Measurements from ENCODE around the gene SSRP1.

The SSRP1 gene

GRCh38 chr11:57357856-57358255 lies 22.2 kb upstream of the SSRP1 start:
- no peak for DNase-seq
- TF ChIP-seq EZH2phosphoT487 (IDR thresholded peaks at IDR 0.05; ENCODE audit: low read length) (no peak), CTCF (IDR thresholded peaks at IDR 0.05; ENCODE audit: low read length) (no peak), EZH2 (optimal IDR thresholded peaks at IDR 0.05; ENCODE audit: low read depth, low read length) (no peak)

DNA sequence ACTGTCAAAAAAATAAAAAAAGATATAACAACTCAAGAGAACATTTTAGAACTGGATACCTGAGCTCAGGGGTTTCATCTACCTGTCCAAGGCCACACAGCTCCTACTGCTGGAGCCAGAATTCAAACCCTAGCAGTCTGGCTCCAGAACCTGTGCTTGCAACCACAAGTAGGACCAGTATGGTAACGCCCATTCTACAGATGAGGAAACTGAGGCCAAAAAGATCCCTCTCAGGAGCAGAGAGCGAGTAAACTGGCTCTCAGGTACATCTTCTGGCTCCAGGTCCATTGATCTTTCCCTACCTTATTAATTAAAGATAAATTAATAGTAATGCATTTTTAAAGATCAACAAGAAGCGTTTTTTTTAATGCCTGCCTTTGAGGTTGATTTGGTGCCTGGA lies 21.6 kb upstream of the SSRP1 start:
- no peaks in the 10 kb centered on the region for H3K4me1 ChIP-seq (ENCODE audit: low read length)
- no peak for DNase-seq
- no peaks in the 10 kb centered on the region for H3K9me2 ChIP-seq (replicated peaks; ENCODE audit: insufficient read depth, low read length)
- H3K27ac ChIP-seq (ENCODE audit: low read length): no peak overlapping the region
- H3F3A ChIP-seq (ENCODE audit: insufficient read depth, low read length): no peaks in the 10 kb centered on the region
- H3K9ac ChIP-seq (ENCODE audit: low read length): no peak overlapping the region
- H2AFZ ChIP-seq (ENCODE audit: low read length): no peak overlapping the region
- H3K27me3 ChIP-seq (replicated peaks; ENCODE audit: insufficient read depth, low read length): no peaks in the 10 kb centered on the region
- no peaks in the 10 kb centered on the region for H3K9me3 ChIP-seq (replicated peaks; ENCODE audit: insufficient read depth, low read length)
- TF ChIP-seq CTCF (IDR thresholded peaks at IDR 0.05; ENCODE audit: low read length): no peak
- no peak for TF ChIP-seq EZH2 (optimal IDR thresholded peaks at IDR 0.05; ENCODE audit: low read depth, low read length)
- TF ChIP-seq EZH2phosphoT487 (IDR thresholded peaks at IDR 0.05; ENCODE audit: low read length): no peak
- no peaks in the 10 kb centered on the region for H4K20me1 ChIP-seq (ENCODE audit: insufficient read depth, low read length)
- no peak overlapping the region for H3K4me3 ChIP-seq (ENCODE audit: low read length)
- no peaks in the 10 kb centered on the region for H3K36me3 ChIP-seq (replicated peaks; ENCODE audit: insufficient read depth, low read length)
- H3K79me2 ChIP-seq (ENCODE audit: low read length): no peaks in the 10 kb centered on the region
- no peak overlapping the region for H3K4me2 ChIP-seq (ENCODE audit: low read depth, low read length)

More at GRCh38 chr11:57357856-57358255, 22.2 kb upstream of the SSRP1 start:
- no peak overlapping the region for H3K9ac ChIP-seq (ENCODE audit: low read length)
- no peak overlapping the region for H3K4me2 ChIP-seq (ENCODE audit: low read depth, low read length)
- no peaks in the 10 kb centered on the region for H3F3A ChIP-seq (ENCODE audit: insufficient read depth, low read length)
- H4K20me1 ChIP-seq (ENCODE audit: insufficient read depth, low read length): no peaks in the 10 kb centered on the region
- H3K79me2 ChIP-seq (ENCODE audit: low read length): no peaks in the 10 kb centered on the region
- H3K9me2 ChIP-seq (replicated peaks; ENCODE audit: insufficient read depth, low read length): no peaks in the 10 kb centered on the region
- no peaks in the 10 kb centered on the region for H3K36me3 ChIP-seq (replicated peaks; ENCODE audit: insufficient read depth, low read length)
- no peaks in the 10 kb centered on the region for H3K9me3 ChIP-seq (replicated peaks; ENCODE audit: insufficient read depth, low read length)
- no peaks in the 10 kb centered on the region for H3K27me3 ChIP-seq (replicated peaks; ENCODE audit: insufficient read depth, low read length)
- no peak overlapping the region for H2AFZ ChIP-seq (ENCODE audit: low read length)
- no peak overlapping the region for H3K27ac ChIP-seq (ENCODE audit: low read length)
- no peaks in the 10 kb centered on the region for H3K4me1 ChIP-seq (ENCODE audit: low read length)
- H3K4me3 ChIP-seq (ENCODE audit: low read length): no peak overlapping the region

DNA sequence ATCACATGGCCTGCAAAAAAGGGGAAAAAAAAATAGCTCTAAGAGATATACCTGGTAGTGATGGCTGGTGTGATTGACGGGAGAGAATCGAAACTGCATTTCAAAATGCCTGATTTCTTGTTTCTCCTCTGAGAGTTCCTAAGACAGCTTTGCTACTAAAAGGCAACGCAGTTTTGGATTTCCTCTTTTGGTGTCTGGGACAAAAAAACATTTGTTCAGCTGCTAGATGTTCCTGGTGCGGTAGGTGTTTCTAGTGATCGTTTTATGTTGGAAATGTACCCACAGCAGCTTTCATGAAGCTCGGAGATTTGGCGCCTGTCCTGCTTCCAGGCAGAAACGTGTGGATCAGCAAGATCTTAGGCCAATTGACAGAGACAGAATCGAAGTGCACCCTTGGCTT lies 20.6 kb upstream of the SSRP1 start:
- Histone ChIP-seq H3K9me2 (replicated peaks; ENCODE audit: insufficient read depth, low read length) (no peaks in the 10 kb centered on the region), H3K36me3 (replicated peaks; ENCODE audit: insufficient read depth, low read length) (no peaks in the 10 kb centered on the region), H3K4me3 (ENCODE audit: low read length) (no peak overlapping the region), H3K9ac (ENCODE audit: low read length) (no peak overlapping the region), H3K4me1 (ENCODE audit: low read length) (no peaks in the 10 kb centered on the region), H2AFZ (ENCODE audit: low read length) (no peak overlapping the region), H4K20me1 (ENCODE audit: insufficient read depth, low read length) (no peaks in the 10 kb centered on the region), H3K9me3 (replicated peaks; ENCODE audit: insufficient read depth, low read length) (no peaks in the 10 kb centered on the region), H3K27ac (ENCODE audit: low read length) (no peak overlapping the region), H3F3A (ENCODE audit: insufficient read depth, low read length) (no peaks in the 10 kb centered on the region), H3K27me3 (replicated peaks; ENCODE audit: insufficient read depth, low read length) (no peaks in the 10 kb centered on the region), H3K4me2 (ENCODE audit: low read depth, low read length) (no peak overlapping the region), H3K79me2 (ENCODE audit: low read length) (no peaks in the 10 kb centered on the region)
- TF ChIP-seq EZH2phosphoT487 (IDR thresholded peaks at IDR 0.05; ENCODE audit: low read length): no peak
- TF ChIP-seq CTCF (IDR thresholded peaks at IDR 0.05; ENCODE audit: low read length): no peak
- no peak for TF ChIP-seq EZH2 (optimal IDR thresholded peaks at IDR 0.05; ENCODE audit: low read depth, low read length)
- no peak for DNase-seq

All from MM.1S (cell line).